HEK293 (cell line): ENCODE measurements around the gene ZMYND10.

Source experiments
- KLF1 ChIP-seq: fragments of 450-650 bp; formaldehyde crosslinking; IDR thresholded peaks from 2 replicates; pipeline ENCODE4 v1.5.1; 2016; ENCODE audit warnings: missing biosample characterization, missing genetic modification characterization
- KLF8 ChIP-seq: fragments of 450-650 bp; formaldehyde crosslinking; IDR thresholded peaks from 2 replicates; pipeline ENCODE4 v1.5.1; 2016; ENCODE audit warnings: missing biosample characterization, missing genetic modification characterization
- PATZ1 ChIP-seq: fragments of 450-650 bp; formaldehyde crosslinking; IDR thresholded peaks from 2 replicates; pipeline ENCODE4 v1.5.1; 2016; ENCODE audit warnings: missing biosample characterization, missing genetic modification characterization
- SETDB1 ChIP-seq: IDR thresholded peaks from one replicate; pipeline ENCODE4 v1.6.1; 2017; ENCODE audit warnings: mild to moderate bottlenecking, low read length, moderate library complexity, mixed read lengths; ENCODE audit not compliant: insufficient read length
- SP2 ChIP-seq: fragments of 450-650 bp; formaldehyde crosslinking; IDR thresholded peaks from 2 replicates; pipeline ENCODE4 v1.5.1; 2016; ENCODE audit warnings: missing biosample characterization, missing genetic modification characterization
- SP3 ChIP-seq: fragments of 450-650 bp; formaldehyde crosslinking; IDR thresholded peaks from 2 replicates; pipeline ENCODE4 v1.5.1; 2016; ENCODE audit warnings: missing biosample characterization, missing genetic modification characterization
- YY2 ChIP-seq: fragments of 450-650 bp; formaldehyde crosslinking; IDR thresholded peaks from 2 replicates; pipeline ENCODE4 v1.5.1; 2016; ENCODE audit warnings: missing biosample characterization, missing genetic modification characterization
- ZBTB10 ChIP-seq: fragments of 450-650 bp; formaldehyde crosslinking; IDR thresholded peaks from 2 replicates; pipeline ENCODE4 v1.5.1; 2016; ENCODE audit warnings: missing biosample characterization, missing genetic modification characterization
- ZBTB21 ChIP-seq: fragments of 450-650 bp; formaldehyde crosslinking; IDR thresholded peaks from 2 replicates; pipeline ENCODE4 v1.5.1; 2017; ENCODE audit warnings: missing biosample characterization, missing genetic modification characterization
- ZEB2 ChIP-seq: fragments of 450-650 bp; formaldehyde crosslinking; IDR thresholded peaks from 2 replicates; pipeline ENCODE4 v1.5.1; 2016; ENCODE audit warnings: missing biosample characterization, missing genetic modification characterization
- ZFHX2 ChIP-seq: fragments of 450-650 bp; formaldehyde crosslinking; conservative IDR thresholded peaks from 2 replicates; pipeline ENCODE4 v1.5.1; 2016; ENCODE audit warnings: missing biosample characterization, missing genetic modification characterization
- ZFP69B ChIP-seq: fragments of 450-650 bp; formaldehyde crosslinking; IDR thresholded peaks from 2 replicates; pipeline ENCODE4 v1.5.1; 2016; ENCODE audit warnings: missing biosample characterization, missing genetic modification characterization
- ZNF16 ChIP-seq: fragments of 450-650 bp; formaldehyde crosslinking; IDR thresholded peaks from 2 replicates; pipeline ENCODE4 v1.5.1; 2016; ENCODE audit warnings: low read depth, missing biosample characterization, missing genetic modification characterization
- ZNF174 ChIP-seq: fragments of 450-650 bp; formaldehyde crosslinking; IDR thresholded peaks from 2 replicates; pipeline ENCODE4 v1.5.0; 2017; ENCODE audit warnings: missing biosample characterization, mild to moderate bottlenecking, missing genetic modification characterization
- ZNF26 ChIP-seq: fragments of 450-650 bp; formaldehyde crosslinking; IDR thresholded peaks from 2 replicates; pipeline ENCODE4 v1.5.1; 2016; ENCODE audit warnings: missing biosample characterization, missing genetic modification characterization
- ZNF311 ChIP-seq: fragments of 450-650 bp; formaldehyde crosslinking; IDR thresholded peaks from 2 replicates; pipeline ENCODE4 v1.5.1; 2017; ENCODE audit warnings: missing biosample characterization, missing genetic modification characterization, borderline replicate concordance
- ZNF354C ChIP-seq: fragments of 450-650 bp; formaldehyde crosslinking; IDR thresholded peaks from 2 replicates; pipeline ENCODE4 v1.5.1; 2016; ENCODE audit warnings: missing biosample characterization, missing genetic modification characterization, low read depth, borderline replicate concordance
- ZNF391 ChIP-seq: fragments of 450-650 bp; formaldehyde crosslinking; IDR thresholded peaks from 2 replicates; pipeline ENCODE4 v1.5.1; 2016; ENCODE audit warnings: low read depth, missing biosample characterization, missing genetic modification characterization, borderline replicate concordance
- ZNF518A ChIP-seq: fragments of 450-650 bp; formaldehyde crosslinking; conservative IDR thresholded peaks from 2 replicates; pipeline ENCODE4 v1.5.1; 2016; ENCODE audit warnings: low read depth, missing biosample characterization, missing genetic modification characterization
- ZNF530 ChIP-seq: fragments of 450-650 bp; formaldehyde crosslinking; IDR thresholded peaks from 2 replicates; pipeline ENCODE4 v1.5.1; 2016; ENCODE audit warnings: low read depth, missing biosample characterization, missing genetic modification characterization
- ZNF585B ChIP-seq: fragments of 450-650 bp; formaldehyde crosslinking; IDR thresholded peaks from 2 replicates; pipeline ENCODE4 v1.5.1; 2016; ENCODE audit warnings: missing biosample characterization, missing genetic modification characterization
- ZNF600 ChIP-seq: fragments of 450-650 bp; formaldehyde crosslinking; IDR thresholded peaks from 2 replicates; pipeline ENCODE4 v1.5.1; 2016; ENCODE audit warnings: missing biosample characterization, missing genetic modification characterization
- ZNF629 ChIP-seq: fragments of 450-650 bp; formaldehyde crosslinking; IDR thresholded peaks from 2 replicates; pipeline ENCODE4 v1.5.1; 2017; ENCODE audit warnings: missing biosample characterization, missing genetic modification characterization
- ZNF677 ChIP-seq: fragments of 450-650 bp; IDR thresholded peaks from 2 replicates; pipeline ENCODE4 v1.5.0; 2018; ENCODE audit warnings: missing biosample characterization, mild to moderate bottlenecking, missing genetic modification characterization, moderate library complexity

The ZMYND10 gene

GRCh38 chr3:50292159-50293078, 53.1 kb downstream of the ZMYND10 start, which contains the start of gene IFRD2 (continued):
- TF ChIP-seq KLF1 (tag by site-specific recombination) (peak; percentile 94), ZEB2 (tag by site-specific recombination) (peak; percentile 39; the same call in 1 of the 2 replicates), SETDB1 (no peak), ZNF16 (no peak), ZNF530 (tag by site-specific recombination) (no peak), ZNF629 (tag by site-specific recombination) (peak; percentile 48; the same call in 1 of the 2 replicates), ZNF585B (tag by site-specific recombination) (no peak), ZBTB21 (no peak), ZFHX2 (tag by site-specific recombination) (0 out of 2 replicates have a peak, but pooled peaks have one; percentile 11), ZNF26 (no peak), ZFP69B (tag by site-specific recombination) (peak; percentile 96), ZNF518A (tag by site-specific recombination) (0 out of 2 replicates have a peak, but pooled peaks have one; percentile 29), ZNF600 (0 out of 2 replicates have a peak, but pooled peaks have one; percentile 29), ZNF174 (tag by site-specific recombination) (no peak), KLF8 (peak; percentile 99), SP2 (tag by site-specific recombination) (peak; percentile 58), ZNF677 (tag by site-specific recombination) (no peak), YY2 (peak; percentile 98), ZBTB10 (tag by site-specific recombination) (no peak), ZNF311 (tag by site-specific recombination) (no peak), SP3 (tag by site-specific recombination) (peak; percentile 98), PATZ1 (tag by site-specific recombination) (peak; percentile 53; the same call in 1 of the 2 replicates), ZNF391 (tag by site-specific recombination) (peak; percentile 17; the same call in 1 of the 2 replicates), ZNF354C (no peak)
